Measurements from ENCODE around the gene AIFM3. TPM values are rescaled to one million over a fixed set of nuclear protein-coding genes. Genes with fewer than 3 reads are reported as not detected.
A peak's percentile ranks its signal among the peaks of the same experiment; 100 is the strongest.

Gene AIFM3
- total and polyA plus RNA-seq, 2 donors (not counting 3 experiments of a cell fraction or from before 2014, with no cell fraction given): 0.15 TPM; not detected in 1

- dilution Hi-C loops (cut with MboI; ENCODE audit: extremely low pct_ligation_motif_present, low sequenced_read_pairs) (no loop called here), intact Hi-C loops (cut with micrococcal nuclease) (no loop called here)
- no peaks in the 10 kb centered on the region for H3K9me1 ChIP-seq (replicated peaks; ENCODE audit: control insufficient read depth, extremely low read depth, insufficient read depth, low read length)
- H3K9ac ChIP-seq (replicated peaks; ENCODE audit: extremely low read depth, insufficient read depth, low read length): no peak overlapping the region
- no peak overlapping the region for H2AFZ ChIP-seq (ENCODE audit: low read depth, low read length)
- H3K4me1 ChIP-seq (ENCODE audit: control insufficient read depth, extremely low read depth, insufficient read depth, low read length): peaks cover 19% of the 10 kb centered on the region
- H3K4me3 ChIP-seq (replicated peaks in 1 of 3; ENCODE audit: insufficient read depth in 1 of 3, low read depth in 1 of 3, low read length in 3 of 3): no peak overlapping the region
- no peaks in the 10 kb centered on the region for H3K27me3 ChIP-seq (ENCODE audit: control insufficient read depth in 2 of 2, insufficient read depth in 2 of 2, low read length in 2 of 2)
- peak overlapping the region; percentile 6 for H3K27ac ChIP-seq (ENCODE audit: insufficient read depth, low read depth, low read length)
- no peak for TF ChIP-seq MYC (IDR thresholded peaks at IDR 0.05; ENCODE audit: low read depth, low read length)
- TF ChIP-seq GATA2 (IDR thresholded peaks at IDR 0.05; ENCODE audit: insufficient read depth, insufficient read length, low read depth, low read length): no peak
- no peak for TF ChIP-seq EZH2 (IDR thresholded peaks at IDR 0.05; ENCODE audit: borderline replicate concordance, low read depth, low read length, severe bottlenecking)
- TF ChIP-seq POLR2AphosphoS5 (IDR thresholded peaks at IDR 0.05; ENCODE audit: insufficient read depth, low read depth, low read length): peak; percentile 51
- TF ChIP-seq FOS (IDR thresholded peaks at IDR 0.05; ENCODE audit: borderline replicate concordance, insufficient read depth, low read length): peak; percentile 38
- TF ChIP-seq POLR2A (IDR thresholded peaks at IDR 0.05; ENCODE audit: low read depth, low read length): no peak
- no peak for TF ChIP-seq CTCF (IDR thresholded peaks at IDR 0.05; ENCODE audit: extremely low read depth in 1 of 2, insufficient read depth in 1 of 2, low read depth in 1 of 2, low read length in 2 of 2)
- no peak for TF ChIP-seq MAX (IDR thresholded peaks at IDR 0.05; ENCODE audit: insufficient read depth, insufficient read length)
- peak; percentile 56 for TF ChIP-seq JUN (IDR thresholded peaks at IDR 0.05; ENCODE audit: borderline replicate concordance, insufficient read depth, insufficient read length, low read depth)
- no peaks in the 10 kb centered on the region for H3K9me3 ChIP-seq (replicated peaks; ENCODE audit: control insufficient read depth, insufficient read depth, low read length)
- BruUV-seq (replicated peaks): no TSS peak
- peak; percentile 66 for DNase-seq (ENCODE audit: low read depth, low spot score)
- POLR2A ChIA-PET: no interaction called here
- H3K79me2 ChIP-seq (ENCODE audit: control insufficient read depth, insufficient read depth, low read length): peaks cover 95% of the 10 kb centered on the region
- peak overlapping the region; percentile 64 for H3K4me2 ChIP-seq (ENCODE audit: insufficient read depth, low read length)
- peak; percentile 97 for FAIRE-seq
- H4K20me1 ChIP-seq (replicated peaks; ENCODE audit: control insufficient read depth, extremely low read depth, insufficient read depth, low read length): peaks cover 16% of the 10 kb centered on the region
- H3K36me3 ChIP-seq (ENCODE audit: control insufficient read depth in 2 of 2, extremely low read depth in 1 of 2, insufficient read depth in 2 of 2, low read length in 2 of 2): peaks cover 13 to 14% of the 10 kb centered on the region in 2 experiments
- CTCF ChIA-PET: no interaction called here
Measured at GRCh38 chr22:20946080-20946986, 20.7 kb upstream of the AIFM3 start.

Measured in endothelial cell of umbilical vein (primary cell).